ENCODE measurements around the gene RAB8B. TPM values are rescaled to one million over a fixed set of nuclear protein-coding genes. Genes with fewer than 3 reads are reported as not detected.

Gene RAB8B
- total RNA-seq, 4 donors from 2014 or later: 18.7 to 41.0 (median 35.5) TPM

GRCh38 chr15:63225381-63225780 is 36.0 kb downstream of the RAB8B start:
- intact Hi-C loops (cut with DNase I): no loop called here
- TF ChIP-seq EP300 (IDR thresholded peaks at IDR 0.05): no peak
- TF ChIP-seq POLR2AphosphoS5 (IDR thresholded peaks at IDR 0.05): no peak
- no peak for TF ChIP-seq CTCF (IDR thresholded peaks at IDR 0.05)
- TF ChIP-seq POLR2A (IDR thresholded peaks at IDR 0.05; ENCODE audit: low read depth): no peak

GRCh38 chr15:63226155-63226883 is 36.9 kb downstream of the RAB8B start:
- no peak overlapping the region for H3K4me3 ChIP-seq
- H3K27ac ChIP-seq (replicated peaks in 1 of 4): no peak overlapping the region
- no peaks in the 10 kb centered on the region for H3K9me3 ChIP-seq
- WGBS: 77% methylated on average over 6 of the region's 6 CpGs
- peaks cover 3 to 30% (median 17%) of the 10 kb centered on the region in 4 donors for H3K4me1 ChIP-seq
- TF ChIP-seq CTCF (IDR thresholded peaks at IDR 0.05) (no peak), POLR2A (IDR thresholded peaks at IDR 0.05; ENCODE audit: low read depth) (no peak), EP300 (IDR thresholded peaks at IDR 0.05) (no peak), POLR2AphosphoS5 (IDR thresholded peaks at IDR 0.05) (no peak)
- H3K27me3 ChIP-seq: no peaks in the 10 kb centered on the region
- H3K36me3 ChIP-seq: peaks cover 0 to 3% (median 0%) of the 10 kb centered on the region in 4 donors
- DNase-seq (ENCODE audit: extremely low spot score): no peak
- intact Hi-C loops (cut with DNase I): no loop called here

More at GRCh38 chr15:63225381-63225780, 36.0 kb downstream of the RAB8B start:
- H3K9me3 ChIP-seq: no peaks in the 10 kb centered on the region
- no peaks in the 10 kb centered on the region for H3K27me3 ChIP-seq
- DNase-seq (ENCODE audit: extremely low spot score): no peak
- WGBS: 93% methylated on average over 3 of the region's 3 CpGs
- peaks cover 10 to 36% (median 26%) of the 10 kb centered on the region in 4 donors for H3K4me1 ChIP-seq
- H3K4me3 ChIP-seq: no peak overlapping the region
- H3K36me3 ChIP-seq: peaks cover 0 to 3% (median 0%) of the 10 kb centered on the region in 4 donors
- no peak overlapping the region for H3K27ac ChIP-seq (replicated peaks in 1 of 4)

- intact Hi-C loops (cut with DNase I): no loop called here
- H3K4me3 ChIP-seq: no peak overlapping the region
- no peaks in the 10 kb centered on the region for H3K27me3 ChIP-seq
- H3K27ac ChIP-seq (replicated peaks in 1 of 4): no peak overlapping the region
- 82% methylated on average over 3 of the region's 3 CpGs for WGBS
- DNase-seq (ENCODE audit: extremely low spot score): no peak
- no peaks in the 10 kb centered on the region for H3K9me3 ChIP-seq
- TF ChIP-seq CTCF (IDR thresholded peaks at IDR 0.05) (no peak), EP300 (IDR thresholded peaks at IDR 0.05) (no peak), POLR2AphosphoS5 (IDR thresholded peaks at IDR 0.05) (no peak), POLR2A (IDR thresholded peaks at IDR 0.05; ENCODE audit: low read depth) (no peak)
- peaks cover 0 to 30% (median 13%) of the 10 kb centered on the region in 4 donors for H3K4me1 ChIP-seq
- peaks cover 0 to 3% (median 0%) of the 10 kb centered on the region in 4 donors for H3K36me3 ChIP-seq
These were observed 37.6 kb downstream of the RAB8B start for GRCh38 chr15:63226966-63227401.

GRCh38 chr15:63227689-63228088 is 38.3 kb downstream of the RAB8B start:
- H3K36me3 ChIP-seq: peaks cover 0 to 3% (median 0%) of the 10 kb centered on the region in 4 donors
- H3K27ac ChIP-seq (replicated peaks in 1 of 4): no peak overlapping the region
- TF ChIP-seq POLR2AphosphoS5 (IDR thresholded peaks at IDR 0.05): no peak
- TF ChIP-seq POLR2A (IDR thresholded peaks at IDR 0.05; ENCODE audit: low read depth): no peak
- TF ChIP-seq CTCF (IDR thresholded peaks at IDR 0.05): no peak
- no peak for TF ChIP-seq EP300 (IDR thresholded peaks at IDR 0.05)
- WGBS: 97% methylated on average over 2 of the region's 2 CpGs
- peaks cover 0 to 28% (median 13%) of the 10 kb centered on the region in 4 donors for H3K4me1 ChIP-seq
- no peak for DNase-seq (ENCODE audit: extremely low spot score)
- H3K4me3 ChIP-seq: no peak overlapping the region
- intact Hi-C loops (cut with DNase I): no loop called here
- H3K9me3 ChIP-seq: no peaks in the 10 kb centered on the region
- no peaks in the 10 kb centered on the region for H3K27me3 ChIP-seq
